AG10803 (cell line): ENCODE data around the gene FAM120AOS.
"Not testable (repeated sequence)": the region's sequence is repeated elsewhere in the genome, so short reads cannot be mapped to it uniquely, and the experiment has no call there.

ENCODE experiments used
- DNase-seq: peaks from one replicate; pipeline ENCODE4 v3.0.0; 2010; ENCODE audit warnings: low read depth
- H3K4me3 ChIP-seq: 2 replicates; pipeline ENCODE4 v1.5.1; 2011; ENCODE audit warnings: mild to moderate bottlenecking, low read length, control low read depth
- CTCF ChIP-seq: conservative IDR thresholded peaks from 2 replicates; pipeline ENCODE4 v1.5.1; 2011; ENCODE audit warnings: mild to moderate bottlenecking, low read length, control low read depth, inconsistent platforms

FAM120AOS gene

DNA sequence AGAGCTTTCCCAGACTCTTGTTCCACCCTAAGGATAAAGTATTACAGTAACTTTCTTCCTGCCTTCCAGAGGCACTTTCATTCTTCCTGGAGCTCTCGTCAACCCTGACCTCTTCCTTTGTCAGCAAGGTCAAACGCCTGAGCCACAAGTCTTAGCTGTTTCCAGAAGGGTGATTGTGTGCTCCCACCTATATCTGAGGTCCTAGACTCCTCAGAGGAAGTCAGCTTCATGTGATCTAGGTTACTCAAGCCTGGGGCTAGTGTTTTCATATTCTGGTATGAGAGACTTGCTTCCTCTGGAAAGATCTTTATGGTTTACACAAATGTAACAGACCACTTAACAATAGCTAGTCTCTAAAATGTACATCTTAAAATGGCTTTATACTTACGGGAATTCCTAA lies 7.3 kb downstream of the FAM120AOS start:
- no peak overlapping the region for H3K4me3 ChIP-seq
- no peak for TF ChIP-seq CTCF
- no peak for DNase-seq

GRCh38 chr9:93440896-93441580 lies 12.3 kb downstream of the FAM120AOS start:
- H3K4me3 ChIP-seq, result no peak overlapping the region
- no peak for DNase-seq
- no peak for TF ChIP-seq CTCF

- H3K4me3 ChIP-seq, DNase-seq: not testable (repeated sequence)
Measured at GRCh38 chr9:93439301-93439700, 14.1 kb downstream of the FAM120AOS start.

- TF ChIP-seq CTCF, result no peak
- no peak for DNase-seq
- H3K4me3 ChIP-seq, result no peak overlapping the region
Measured at GRCh38 chr9:93437996-93438395, 15.4 kb downstream of the FAM120AOS start.

GRCh38 chr9:93436655-93437407 lies 16.6 kb downstream of the FAM120AOS start:
- TF ChIP-seq CTCF, result no peak
- no peak overlapping the region for H3K4me3 ChIP-seq
- DNase-seq, result no peak

GRCh38 chr9:93436218-93436617 lies 17.2 kb downstream of the FAM120AOS start:
- H3K4me3 ChIP-seq, result no peak overlapping the region

GRCh38 chr9:93435386-93435785 lies 18.0 kb downstream of the FAM120AOS start:
- no peak overlapping the region for H3K4me3 ChIP-seq
- TF ChIP-seq CTCF, result no peak
- no peak for DNase-seq

More at GRCh38 chr9:93436218-93436617, 17.2 kb downstream of the FAM120AOS start:
- DNase-seq, result no peak
- TF ChIP-seq CTCF, result no peak
